Measurements from ENCODE around the gene PRR20G. TPM values are rescaled to one million over a fixed set of nuclear protein-coding genes. Genes with fewer than 3 reads are reported as not detected.

The PRR20G gene
- total and polyA plus RNA-seq, 9 of the 15 experiments (the other 6 are each of a cell fraction or from before 2014, with no cell fraction given), result not detected

- ATAC-seq (no peak), DNase-seq (ENCODE audit: extremely low read depth in 1 of 4, low spot score in 3 of 4) (no peak), FAIRE-seq (no peak)
- Histone ChIP-seq H3K9ac (ENCODE audit: insufficient read depth in 1 of 2, low read depth in 2 of 2, low read length in 2 of 2) (no peak overlapping the region), H3K27me3 (ENCODE audit: control insufficient read depth in 2 of 2, insufficient read depth in 2 of 2, low read length in 2 of 2) (no peaks in the 10 kb centered on the region), H3K79me2 (ENCODE audit: control insufficient read depth, insufficient read depth, low read length) (no peaks in the 10 kb centered on the region), H3K9me3 (replicated peaks; ENCODE audit: control insufficient read depth, insufficient read depth, low read depth, low read length) (no peaks in the 10 kb centered on the region), H3K4me3 (no peak overlapping the region), H3K4me1 (replicated peaks in 1 of 2; ENCODE audit: control insufficient read depth in 2 of 2, insufficient read depth in 2 of 2, low read length in 2 of 2) (no peaks in the 10 kb centered on the region), H2AFZ (ENCODE audit: low read depth, low read length) (no peak overlapping the region), H3K36me3 (ENCODE audit: control insufficient read depth, insufficient read depth, low read length) (no peaks in the 10 kb centered on the region), H3K9me1 (ENCODE audit: control insufficient read depth, insufficient read depth, low read length) (no peaks in the 10 kb centered on the region), H3K27ac (ENCODE audit: extremely low read depth, low read depth, low read length) (no peak overlapping the region), H4K20me1 (replicated peaks; ENCODE audit: control insufficient read depth, insufficient read depth, low read length) (no peaks in the 10 kb centered on the region), H3K4me2 (ENCODE audit: insufficient read depth, low read length) (no peak overlapping the region)
- ChIA-PET CTCF (ENCODE audit: low intra/inter-chr PET ratio) (no interaction called here), POLR2A (no interaction called here)
- intact Hi-C loops (cut with micrococcal nuclease) (no loop called here), in situ Hi-C loops (cut with MboI) (no loop called here)
- no peak for TF ChIP-seq NFRKB (IDR thresholded peaks at IDR 0.05; ENCODE audit: low read depth)
- no peak for TF ChIP-seq ZSCAN29 (IDR thresholded peaks at IDR 0.05)
- TF ChIP-seq RB1 (IDR thresholded peaks at IDR 0.05; ENCODE audit: low read depth), result no peak
- TF ChIP-seq MITF (IDR thresholded peaks at IDR 0.05), result no peak
- TF ChIP-seq, protein P1, sequence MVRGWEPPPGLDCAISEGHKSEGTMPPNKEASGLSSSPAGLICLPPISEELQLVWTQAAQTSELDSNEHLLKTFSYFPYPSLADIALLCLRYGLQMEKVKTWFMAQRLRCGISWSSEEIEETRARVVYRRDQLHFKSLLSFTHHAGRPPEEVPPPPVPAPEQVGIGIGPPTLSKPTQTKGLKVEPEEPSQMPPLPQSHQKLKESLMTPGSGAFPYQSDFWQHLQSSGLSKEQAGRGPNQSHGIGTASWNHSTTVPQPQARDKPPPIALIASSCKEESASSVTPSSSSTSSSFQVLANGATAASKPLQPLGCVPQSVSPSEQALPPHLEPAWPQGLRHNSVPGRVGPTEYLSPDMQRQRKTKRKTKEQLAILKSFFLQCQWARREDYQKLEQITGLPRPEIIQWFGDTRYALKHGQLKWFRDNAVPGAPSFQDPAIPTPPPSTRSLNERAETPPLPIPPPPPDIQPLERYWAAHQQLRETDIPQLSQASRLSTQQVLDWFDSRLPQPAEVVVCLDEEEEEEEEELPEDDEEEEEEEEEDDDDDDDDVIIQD (CRISPR knock-in tag; IDR thresholded peaks at IDR 0.05), result no peak
- TF ChIP-seq SETDB1 (IDR thresholded peaks at IDR 0.05; ENCODE audit: low read length), result no peak
- 0% methylated on average over 1 of the region's 1 CpG for WGBS (ENCODE audit: insufficient coverage, low coverage, missing lambda C conversion rate)
- BruUV-seq (replicated peaks), result no TSS peak
Observed at GRCh38 chr3:127276396-127276795, 11.4 kb downstream of the PRR20G start.
